Measurements from ENCODE around the gene CEP162.
A peak's percentile ranks its signal among the peaks of the same experiment; 100 is the strongest.
"Not testable (repeated sequence)": the region's sequence is repeated elsewhere in the genome, so short reads cannot be mapped to it uniquely, and the experiment has no call there.

Gene CEP162

GRCh38 chr6:84150705-84151104 is 76.7 kb downstream of the CEP162 start:
- DNase-seq = peak; percentile 70

- DNase-seq = peak; percentile 16
Measured at GRCh38 chr6:84141521-84141920, 85.9 kb downstream of the CEP162 start.

GRCh38 chr6:84139311-84139710 is 88.1 kb downstream of the CEP162 start:
- DNase-seq = no peak

GRCh38 chr6:84137989-84138575 is 89.4 kb downstream of the CEP162 start:
- peak; percentile 88 for DNase-seq

GRCh38 chr6:84137051-84137375 is 90.4 kb downstream of the CEP162 start:
- peak; percentile 95 for DNase-seq

GRCh38 chr6:84136364-84137050 is 90.9 kb downstream of the CEP162 start:
- peak; percentile 34 for DNase-seq

GRCh38 chr6:84135291-84135690 is 92.2 kb downstream of the CEP162 start:
- peak; percentile 18 for DNase-seq

GRCh38 chr6:84133385-84133784 is 94.1 kb downstream of the CEP162 start:
- DNase-seq = not testable (repeated sequence)

- DNase-seq = not testable (repeated sequence)
Measured at GRCh38 chr6:84129588-84129987, 97.9 kb downstream of the CEP162 start.

GRCh38 chr6:84123186-84123585 is 104.3 kb downstream of the CEP162 start:
- no peak for DNase-seq

- peak; percentile 44 for DNase-seq
Measured at GRCh38 chr6:84119277-84119676, 108.2 kb downstream of the CEP162 start.

GRCh38 chr6:84118191-84118590 is 109.3 kb downstream of the CEP162 start:
- no peak for DNase-seq

- DNase-seq = not testable (repeated sequence)
Measured at GRCh38 chr6:84114933-84115594, 112.4 kb downstream of the CEP162 start.

GRCh38 chr6:84111351-84111750 is 116.1 kb downstream of the CEP162 start:
- DNase-seq = not testable (repeated sequence)

- no peak for DNase-seq
Measured at GRCh38 chr6:84107495-84107894, 119.9 kb downstream of the CEP162 start.

GRCh38 chr6:84105215-84105924 is 122.1 kb downstream of the CEP162 start:
- not testable (repeated sequence) for DNase-seq

GRCh38 chr6:84103029-84103428 is 124.4 kb downstream of the CEP162 start:
- DNase-seq = no peak

GRCh38 chr6:84095156-84095555 is 132.3 kb downstream of the CEP162 start:
- DNase-seq = peak; percentile 72

GRCh38 chr6:84093441-84094435 is 133.7 kb downstream of the CEP162 start:
- DNase-seq = no peak

GRCh38 chr6:84089552-84089951 is 137.9 kb downstream of the CEP162 start:
- no peak for DNase-seq

GRCh38 chr6:84089081-84089480 is 138.4 kb downstream of the CEP162 start:
- DNase-seq = no peak

All from NCI-H69 (cell line).